ENCODE measurements around the gene ABHD6. TPM values are rescaled to one million over a fixed set of nuclear protein-coding genes. Genes with fewer than 3 reads are reported as not detected.

ABHD6 gene
- total RNA-seq, 1 donor from 2014 or later = 6.9 TPM

DNA sequence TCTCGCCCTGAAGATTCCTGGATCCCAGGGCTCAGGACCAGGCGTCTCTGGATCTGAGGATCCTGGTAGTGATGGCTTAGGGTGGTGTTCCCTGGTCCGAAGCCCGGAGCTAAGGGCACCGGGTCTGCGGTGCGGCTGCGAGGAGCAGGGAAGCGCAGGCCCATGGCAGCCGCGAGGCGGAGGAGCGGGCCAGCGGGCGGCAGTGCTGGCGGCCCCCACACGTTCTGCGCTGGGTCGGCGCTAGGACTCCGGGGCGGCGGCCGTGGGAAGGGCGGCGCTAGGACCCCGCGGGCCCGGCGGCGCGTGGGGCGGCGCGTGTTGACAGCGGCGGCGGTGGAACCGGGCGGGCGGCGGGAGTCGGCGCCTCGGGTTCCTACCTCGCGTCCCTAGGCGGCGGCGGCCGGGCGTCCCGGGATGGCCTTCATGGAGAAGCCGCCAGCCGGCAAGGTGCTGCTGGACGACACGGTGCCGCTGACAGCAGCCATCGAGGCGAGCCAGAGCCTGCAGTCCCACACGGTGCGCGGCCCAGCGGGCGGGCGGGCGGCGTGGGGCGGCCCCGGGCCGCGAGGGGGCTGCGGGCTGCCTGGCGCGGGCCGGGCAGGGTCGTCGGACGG lies 95.1 kb downstream of the ABHD6 start, which contains the start of gene PXK:
Gene PXK, plus strand, starts transcription at position 318 of the 614 bp plus-strand sequence. Its CDS starts 97 bp downstream, at position 415.
- TF ChIP-seq CTCF (IDR thresholded peaks at IDR 0.05) = peak in 2 of 3 experiments; percentile 9 to 43
- H3K27me3 ChIP-seq = no peaks in the 10 kb centered on the region
- intact Hi-C loops (cut with DNase I) = loop anchor here (1.0 kb wide), 2 partner anchors 26 to 160 kb away; partner anchors contain the start of genes HTD2, KCTD6 and RPP14
- H3K36me3 ChIP-seq = no peaks in the 10 kb centered on the region
- peak within 1 kb of the TSS; percentile 88 to 93 for H3K4me3 ChIP-seq
- peak within 1 kb of the TSS; percentile 61 to 67 for H3K27ac ChIP-seq
- H3K4me1 ChIP-seq = peaks cover 0 to 9% of the 10 kb centered on the region in 2 donors
- DNase-seq (ENCODE audit: low spot score in 2 of 2) = peak in 1 of 2 donors; percentile 89
- no peaks in the 10 kb centered on the region for H3K9me3 ChIP-seq

DNA sequence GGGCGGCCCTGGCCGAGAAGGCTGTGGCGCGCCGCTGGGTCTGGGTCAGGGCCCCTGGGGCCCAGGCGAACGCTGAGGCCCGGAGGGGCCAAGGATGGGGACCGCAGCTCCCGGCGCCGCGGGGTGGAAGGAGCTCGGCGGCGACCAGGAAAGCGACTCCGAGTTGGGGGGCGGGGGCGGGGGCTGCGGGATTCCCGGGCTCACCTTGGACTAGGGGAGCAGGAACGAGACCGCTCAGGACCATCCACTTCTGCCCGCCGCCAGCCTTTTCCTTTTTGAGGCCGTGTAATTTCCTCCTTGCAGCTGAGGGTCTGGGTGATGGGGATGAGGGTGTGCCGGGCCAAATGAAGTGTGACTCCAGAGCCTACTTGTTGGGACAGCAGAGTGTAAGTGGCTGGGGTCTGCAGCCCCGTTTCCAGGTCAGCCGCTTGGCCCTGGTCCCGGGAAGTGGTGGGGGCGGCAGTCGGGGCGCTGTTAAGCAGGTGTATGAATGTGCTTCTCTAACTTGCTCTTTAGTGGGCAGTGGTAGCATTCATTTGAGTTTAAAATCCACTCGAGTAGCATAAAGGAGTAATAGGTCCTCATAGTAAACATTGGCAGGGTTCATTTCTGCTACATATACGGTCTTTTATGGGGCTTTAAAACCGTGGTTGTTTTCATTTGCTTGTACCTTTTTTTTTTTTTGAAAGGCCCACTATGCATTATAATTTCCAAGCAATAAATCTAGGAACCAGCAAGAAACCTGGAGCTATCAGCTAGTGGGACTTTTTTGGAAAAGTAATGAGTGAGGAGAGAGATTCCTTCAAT lies 95.8 kb downstream of the ABHD6 start:
- no peak for TF ChIP-seq CTCF (IDR thresholded peaks at IDR 0.05)
- no peaks in the 10 kb centered on the region for H3K27me3 ChIP-seq
- H3K4me1 ChIP-seq = peaks cover 0 to 9% of the 10 kb centered on the region in 2 donors
- H3K27ac ChIP-seq = peak overlapping the region; percentile 61 to 67
- intact Hi-C loops (cut with DNase I) = no loop called here
- DNase-seq (ENCODE audit: low spot score in 2 of 2) = peak in 1 of 2 donors; percentile 64
- H3K36me3 ChIP-seq = no peaks in the 10 kb centered on the region
- no peaks in the 10 kb centered on the region for H3K9me3 ChIP-seq
- H3K4me3 ChIP-seq = peak overlapping the region; percentile 88 to 93

- no peak for DNase-seq (ENCODE audit: low spot score in 2 of 2)
- H3K36me3 ChIP-seq = no peaks in the 10 kb centered on the region
- no peak overlapping the region for H3K27ac ChIP-seq
- H3K4me3 ChIP-seq = peak overlapping the region; percentile 88 to 93
- intact Hi-C loops (cut with DNase I) = no loop called here
- no peaks in the 10 kb centered on the region for H3K9me3 ChIP-seq
- no peak for TF ChIP-seq CTCF (IDR thresholded peaks at IDR 0.05)
- no peaks in the 10 kb centered on the region for H3K27me3 ChIP-seq
- peaks cover 0 to 9% of the 10 kb centered on the region in 2 donors for H3K4me1 ChIP-seq
Measured at GRCh38 chr3:58334013-58334321, 96.4 kb downstream of the ABHD6 start.

- Histone ChIP-seq H3K27ac (peak overlapping the region in 1 of 2 donors; percentile 44), H3K9me3 (no peaks in the 10 kb centered on the region), H3K4me3 (peak overlapping the region; percentile 88 to 93), H3K4me1 (peaks cover 0 to 9% of the 10 kb centered on the region in 2 donors), H3K36me3 (no peaks in the 10 kb centered on the region), H3K27me3 (no peaks in the 10 kb centered on the region)
- no peak for TF ChIP-seq CTCF (IDR thresholded peaks at IDR 0.05)
- DNase-seq (ENCODE audit: low spot score in 2 of 2) = no peak
- intact Hi-C loops (cut with DNase I) = no loop called here
Measured at GRCh38 chr3:58334506-58334884, 96.9 kb downstream of the ABHD6 start.

DNA sequence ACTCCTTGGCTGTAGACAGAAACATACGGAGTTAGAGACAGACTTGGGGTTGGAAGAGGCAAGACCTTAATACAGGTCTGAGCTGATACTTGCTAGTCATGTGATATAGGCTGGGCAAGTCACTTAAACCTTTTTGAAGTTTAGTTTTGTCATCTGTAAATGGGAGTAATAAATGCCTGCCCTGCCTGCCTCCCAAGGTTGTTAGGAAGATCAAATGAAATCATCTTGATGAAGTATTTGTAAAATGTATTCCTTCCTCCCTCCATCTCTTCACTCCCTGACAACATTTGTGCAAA lies 98.0 kb downstream of the ABHD6 start:
- Histone ChIP-seq H3K9me3 (no peaks in the 10 kb centered on the region), H3K27me3 (no peaks in the 10 kb centered on the region), H3K36me3 (peaks cover 0 to 6% of the 10 kb centered on the region in 2 donors), H3K4me3 (peak overlapping the region; percentile 13 to 27), H3K4me1 (peaks cover 0 to 9% of the 10 kb centered on the region in 2 donors), H3K27ac (peak overlapping the region; percentile 47 to 64)
- DNase-seq (ENCODE audit: low spot score in 2 of 2) = no peak
- intact Hi-C loops (cut with DNase I) = no loop called here
- TF ChIP-seq CTCF (IDR thresholded peaks at IDR 0.05) = no peak

Measured in ascending aorta (tissue), 2 donors.